HL-60 (cell line): Measurements from ENCODE around the gene PTPRT.

Source experiments
- CTCF ChIP-seq: IDR thresholded peaks from one replicate; pipeline ENCODE4 v1.5.1; 2011; ENCODE audit warnings: low read length, control low read depth, inconsistent platforms; ENCODE audit not compliant: insufficient read depth
- GABPA ChIP-seq: IDR thresholded peaks from 2 replicates; pipeline ENCODE4 v1.6.1; 2012; ENCODE audit warnings: low read depth
- POLR2AphosphoS5 ChIP-seq: IDR thresholded peaks from 2 replicates; pipeline ENCODE4 v1.6.1; 2012; ENCODE audit warnings: low read depth

- TF ChIP-seq POLR2AphosphoS5 = no peak
- TF ChIP-seq GABPA = no peak
- TF ChIP-seq CTCF = no peak
Measured at GRCh38 chr20:42482808-42483207, 706.9 kb downstream of the PTPRT start.
